Measurements from ENCODE around the gene POU4F1. TPM values are rescaled to one million over a fixed set of nuclear protein-coding genes. Genes with fewer than 3 reads are reported as not detected.
A peak's percentile ranks its signal among the peaks of the same experiment; 100 is the strongest.

The POU4F1 gene
- total and polyA plus RNA-seq, 2 donors (not counting 3 experiments of a cell fraction or from before 2014, with no cell fraction given) = 0.30 to 1.1 TPM

GRCh38 chr13:78596399-78596735 lies 7.0 kb downstream of the POU4F1 start:
- Histone ChIP-seq H3K9me3 (replicated peaks; ENCODE audit: control insufficient read depth, insufficient read depth, low read length) (no peaks in the 10 kb centered on the region), H3K9ac (replicated peaks; ENCODE audit: extremely low read depth, insufficient read depth, low read length) (no peak overlapping the region), H4K20me1 (replicated peaks; ENCODE audit: control insufficient read depth, extremely low read depth, insufficient read depth, low read length) (no peaks in the 10 kb centered on the region), H3K4me2 (ENCODE audit: insufficient read depth, low read length) (peak overlapping the region; percentile 25), H3K4me3 (replicated peaks in 1 of 3; ENCODE audit: insufficient read depth in 1 of 3, low read depth in 1 of 3, low read length in 3 of 3) (peak overlapping the region in 1 of 3 experiments; percentile 25), H3K27ac (ENCODE audit: insufficient read depth, low read depth, low read length) (no peak overlapping the region), H3K27me3 (ENCODE audit: control insufficient read depth in 2 of 2, insufficient read depth in 2 of 2, low read length in 2 of 2) (peaks cover 85 to 99% of the 10 kb centered on the region in 2 experiments), H2AFZ (ENCODE audit: low read depth, low read length) (no peak overlapping the region), H3K9me1 (replicated peaks; ENCODE audit: control insufficient read depth, extremely low read depth, insufficient read depth, low read length) (no peaks in the 10 kb centered on the region), H3K79me2 (ENCODE audit: control insufficient read depth, insufficient read depth, low read length) (no peaks in the 10 kb centered on the region), H3K36me3 (ENCODE audit: control insufficient read depth in 2 of 2, extremely low read depth in 1 of 2, insufficient read depth in 2 of 2, low read length in 2 of 2) (no peaks in the 10 kb centered on the region), H3K4me1 (ENCODE audit: control insufficient read depth, extremely low read depth, insufficient read depth, low read length) (peaks cover 6% of the 10 kb centered on the region)
- ChIA-PET CTCF (interaction anchor here (1.1 kb wide), 1 partner anchor 10 kb away, joined by 4 read pairs; no protein-coding TSS in a partner anchor), POLR2A (no interaction called here)
- DNase-seq (ENCODE audit: low read depth, low spot score) = no peak
- dilution Hi-C loops (cut with MboI; ENCODE audit: extremely low pct_ligation_motif_present, low sequenced_read_pairs) = no loop called here
- BruUV-seq (replicated peaks) = no TSS peak
- no peak for FAIRE-seq
- no peak for TF ChIP-seq CTCF (IDR thresholded peaks at IDR 0.05; ENCODE audit: extremely low read depth in 1 of 2, insufficient read depth in 1 of 2, low read depth in 1 of 2, low read length in 2 of 2)
- TF ChIP-seq EZH2 (IDR thresholded peaks at IDR 0.05; ENCODE audit: borderline replicate concordance, low read depth, low read length, severe bottlenecking) = peak; percentile 31
- intact Hi-C loops (cut with micrococcal nuclease) = loop anchor here (5.0 kb wide), 1 partner anchor 274 kb away; no protein-coding TSS in a partner anchor

GRCh38 chr13:78595495-78596398 lies 7.6 kb downstream of the POU4F1 start:
- ChIA-PET POLR2A (no interaction called here), CTCF (interaction anchor here (0.9 to 1.1 kb wide), 2 partner anchors 9 kb away, joined by 3 to 4 read pairs; no protein-coding TSS in a partner anchor)
- Histone ChIP-seq H3K36me3 (ENCODE audit: control insufficient read depth in 2 of 2, extremely low read depth in 1 of 2, insufficient read depth in 2 of 2, low read length in 2 of 2) (no peaks in the 10 kb centered on the region), H3K9ac (replicated peaks; ENCODE audit: extremely low read depth, insufficient read depth, low read length) (no peak overlapping the region), H3K9me1 (replicated peaks; ENCODE audit: control insufficient read depth, extremely low read depth, insufficient read depth, low read length) (no peaks in the 10 kb centered on the region), H3K27me3 (ENCODE audit: control insufficient read depth in 2 of 2, insufficient read depth in 2 of 2, low read length in 2 of 2) (peaks cover 79 to 100% of the 10 kb centered on the region in 2 experiments), H2AFZ (ENCODE audit: low read depth, low read length) (no peak overlapping the region), H3K27ac (ENCODE audit: insufficient read depth, low read depth, low read length) (no peak overlapping the region), H3K9me3 (replicated peaks; ENCODE audit: control insufficient read depth, insufficient read depth, low read length) (no peaks in the 10 kb centered on the region), H3K79me2 (ENCODE audit: control insufficient read depth, insufficient read depth, low read length) (no peaks in the 10 kb centered on the region), H3K4me3 (replicated peaks in 1 of 3; ENCODE audit: insufficient read depth in 1 of 3, low read depth in 1 of 3, low read length in 3 of 3) (peak overlapping the region in 2 of 3 experiments; percentile 25 to 30), H4K20me1 (replicated peaks; ENCODE audit: control insufficient read depth, extremely low read depth, insufficient read depth, low read length) (no peaks in the 10 kb centered on the region), H3K4me1 (ENCODE audit: control insufficient read depth, extremely low read depth, insufficient read depth, low read length) (peaks cover 6% of the 10 kb centered on the region), H3K4me2 (ENCODE audit: insufficient read depth, low read length) (peak overlapping the region; percentile 34)
- no TSS peak for BruUV-seq (replicated peaks)
- intact Hi-C loops (cut with micrococcal nuclease) = loop anchor here (5.0 kb wide), 1 partner anchor 273 kb away; no protein-coding TSS in a partner anchor
- DNase-seq (ENCODE audit: low read depth, low spot score) (no peak), FAIRE-seq (peak; percentile 4)
- TF ChIP-seq POLR2AphosphoS5 (IDR thresholded peaks at IDR 0.05; ENCODE audit: insufficient read depth, low read depth, low read length) (no peak), GATA2 (IDR thresholded peaks at IDR 0.05; ENCODE audit: insufficient read depth, insufficient read length, low read depth, low read length) (no peak), FOS (IDR thresholded peaks at IDR 0.05; ENCODE audit: borderline replicate concordance, insufficient read depth, low read length) (no peak), MYC (IDR thresholded peaks at IDR 0.05; ENCODE audit: low read depth, low read length) (no peak), MAX (IDR thresholded peaks at IDR 0.05; ENCODE audit: insufficient read depth, insufficient read length) (no peak), CTCF (IDR thresholded peaks at IDR 0.05; ENCODE audit: extremely low read depth in 1 of 2, insufficient read depth in 1 of 2, low read depth in 1 of 2, low read length in 2 of 2) (no peak), EZH2 (IDR thresholded peaks at IDR 0.05; ENCODE audit: borderline replicate concordance, low read depth, low read length, severe bottlenecking) (peak; percentile 93)
- dilution Hi-C loops (cut with MboI; ENCODE audit: extremely low pct_ligation_motif_present, low sequenced_read_pairs) = no loop called here
